HG03064 (cell line): ENCODE results near the gene CDK8.

Source experiments
- ATAC-seq: cut with Tn5 transposase; IDR thresholded peaks from one replicate; pipeline ENCODE4 v1.9.1; 2021; ENCODE audit warnings: low read depth; ENCODE audit not compliant: unreplicated experiment

Gene CDK8

GRCh38 chr13:26435171-26435570, 181.2 kb downstream of the CDK8 start:
- no peak for ATAC-seq

DNA sequence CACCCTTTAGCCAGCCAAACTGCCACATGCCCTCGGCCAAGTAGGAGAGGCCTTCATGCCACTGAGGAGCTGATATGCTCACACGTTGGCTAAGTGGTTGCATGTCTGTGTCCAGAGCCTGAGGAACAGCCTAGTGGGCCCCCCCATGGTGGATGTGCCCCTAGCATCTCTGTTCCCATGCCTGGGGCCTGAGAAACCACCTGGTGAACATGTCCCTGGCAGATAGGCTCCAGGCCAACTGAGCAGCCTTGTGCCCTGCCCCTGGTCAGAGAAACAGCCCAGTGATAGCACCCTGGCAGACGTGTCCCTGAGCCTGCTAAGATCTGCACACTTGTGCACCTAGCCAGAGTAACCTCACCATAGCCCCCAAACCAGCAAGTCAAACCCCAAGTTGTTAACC, 181.7 kb downstream of the CDK8 start:
- ATAC-seq, result no peak

DNA sequence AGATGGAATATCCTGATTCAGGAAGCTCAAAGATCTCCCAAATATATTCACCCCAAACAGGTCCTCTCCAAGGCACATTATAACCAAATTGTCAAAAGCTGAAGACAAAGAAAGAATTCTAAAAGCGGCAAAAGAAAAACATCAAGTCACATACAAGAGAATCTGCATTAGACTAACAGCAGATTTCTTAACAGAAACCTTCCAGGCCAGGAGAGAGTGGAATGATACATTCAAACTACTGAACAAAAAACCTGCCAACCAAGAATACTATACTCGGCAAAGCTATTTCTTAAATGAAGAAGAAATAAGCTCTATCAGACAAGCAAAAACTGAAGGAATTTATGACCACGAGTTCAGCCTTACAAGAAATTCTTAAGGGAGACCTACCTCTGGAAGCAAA, 183.0 kb downstream of the CDK8 start:
- ATAC-seq, result no peak

DNA sequence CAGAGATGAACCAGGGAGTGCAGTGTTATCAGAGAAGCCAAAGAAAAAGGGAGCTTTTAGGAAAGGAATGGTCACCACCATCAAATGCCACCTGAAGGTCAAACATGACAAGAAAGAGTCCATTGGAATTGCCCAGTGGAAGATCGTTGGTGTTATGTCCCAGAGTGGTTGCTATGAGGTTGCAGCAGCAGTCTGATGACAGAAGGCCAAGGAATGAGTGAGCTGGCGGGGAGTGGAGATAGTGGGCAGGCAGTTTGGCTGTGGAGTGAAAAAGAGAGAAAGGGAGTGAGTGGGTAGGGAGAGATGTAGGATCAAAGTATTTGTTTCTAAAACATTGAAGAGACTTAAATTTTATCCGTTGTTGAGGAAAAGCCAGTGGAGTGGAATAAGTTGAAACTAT, 186.2 kb downstream of the CDK8 start:
- no peak for ATAC-seq

DNA sequence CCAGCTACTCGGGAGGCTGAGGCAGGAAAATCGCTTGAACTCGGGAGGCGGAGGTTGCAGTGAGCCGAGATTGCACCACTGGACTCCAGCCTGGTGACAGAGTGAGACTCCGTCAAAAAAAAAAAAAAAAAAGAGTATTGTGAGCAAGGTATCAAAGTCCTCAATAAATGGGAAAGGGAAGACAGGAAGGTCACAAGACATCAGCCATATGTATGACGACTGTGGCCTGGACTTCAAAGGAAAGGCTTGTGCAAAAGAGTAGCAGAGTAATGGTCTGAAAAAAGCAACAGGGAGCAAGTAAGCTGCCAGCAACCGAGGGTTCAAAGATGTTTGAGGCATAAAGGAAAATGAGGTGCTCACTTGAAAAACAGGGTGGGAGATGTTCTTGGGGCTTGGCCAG, 187.5 kb downstream of the CDK8 start:
- no peak for ATAC-seq

GRCh38 chr13:26442541-26442940, 188.6 kb downstream of the CDK8 start:
- ATAC-seq, result no peak

GRCh38 chr13:26445092-26445491, 191.2 kb downstream of the CDK8 start:
- no peak for ATAC-seq

- no peak for ATAC-seq
These were observed 192.8 kb downstream of the CDK8 start for GRCh38 chr13:26446751-26447150.

GRCh38 chr13:26448032-26448431, 194.1 kb downstream of the CDK8 start:
- ATAC-seq, result no peak

DNA sequence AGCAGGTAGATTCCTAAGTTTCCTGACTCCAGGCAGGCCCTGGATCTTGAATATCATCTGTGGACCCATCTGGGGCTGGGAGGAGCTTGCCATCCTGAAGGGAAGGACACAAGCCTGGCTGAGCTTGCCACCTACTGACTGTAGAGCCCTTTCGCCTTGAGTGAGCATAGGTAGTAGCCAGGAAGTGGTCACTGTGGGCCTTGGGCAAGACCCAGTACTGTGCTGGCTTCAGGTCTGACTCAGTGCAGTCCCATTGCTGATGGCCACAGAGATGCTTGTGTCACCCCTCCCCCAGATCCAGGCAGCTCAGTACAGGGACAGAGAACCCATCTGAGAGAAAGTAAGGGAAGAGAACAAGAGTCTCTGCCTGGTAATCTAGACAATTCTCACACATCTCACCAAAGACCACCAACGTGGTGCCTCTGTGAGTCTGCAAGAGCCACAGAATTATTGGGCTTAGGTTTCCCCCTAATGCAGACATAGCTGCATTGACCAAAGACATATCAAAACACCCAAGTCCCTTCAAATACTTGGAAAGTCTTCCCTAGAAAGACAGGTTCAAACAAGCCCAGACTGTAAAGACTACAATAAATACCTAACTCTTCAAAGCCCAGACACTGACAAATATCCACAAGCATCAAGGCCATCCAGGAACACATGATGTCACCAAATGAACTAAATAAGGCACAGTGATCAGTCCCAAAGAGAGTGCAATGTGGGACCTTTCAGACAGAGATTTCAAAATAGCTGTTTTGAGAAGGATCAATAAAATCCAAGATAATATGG, 195.3 kb downstream of the CDK8 start:
- ATAC-seq, result no peak
